Suprapubic skin (tissue), 4 donors: ENCODE results near the gene KIF16B.

Experiments
- CTCF ChIP-seq, 2 donors: fragments of 200-600 bp in 1 of 2; fragments of 450-650 bp in 1 of 2; sonication (generic) in 1 of 2; IDR thresholded peaks; one replicate each; pipeline ENCODE4 v1.5.1; 2016 to 2019; ENCODE audit warnings: antibody characterized with exemption in 2 of 2, mild to moderate bottlenecking in 1 of 2, moderate library complexity in 1 of 2
- EP300 ChIP-seq: sonication (generic); formaldehyde crosslinking; IDR thresholded peaks from one replicate; pipeline ENCODE4 v1.6.1; 2017; ENCODE audit warnings: antibody characterized with exemption
- POLR2A ChIP-seq, 2 donors: fragments of 450-650 bp; IDR thresholded peaks; one replicate each; pipeline ENCODE4 v1.6.1; 2017; ENCODE audit warnings: antibody characterized with exemption in 2 of 2, mild to moderate bottlenecking in 2 of 2, moderate library complexity in 2 of 2
- POLR2AphosphoS5 ChIP-seq, 3 donors: sonication (generic); formaldehyde crosslinking; IDR thresholded peaks; one replicate each; pipeline ENCODE4 v1.6.1; 2017; ENCODE audit warnings: antibody characterized with exemption in 3 of 3

GRCh38 chr20:16400234-16400633 lies 173.0 kb downstream of the KIF16B start:
- no peak for TF ChIP-seq CTCF (IDR thresholded peaks at IDR 0.05)
- no peak for TF ChIP-seq POLR2A (IDR thresholded peaks at IDR 0.05)
- no peak for TF ChIP-seq EP300
- TF ChIP-seq POLR2AphosphoS5 (IDR thresholded peaks at IDR 0.05), result no peak
